SU-DHL-6 (cell line): ENCODE measurements around the gene SRSF9.

Experiments
- EZH2phosphoT487 ChIP-seq: fragments of 200-600 bp; sonication (generic), shearing (Covaris generic); conservative IDR thresholded peaks from 2 replicates; pipeline ENCODE4 v1.6.1; 2018; ENCODE audit warnings: mild to moderate bottlenecking, antibody characterized with exemption, low read length, moderate library complexity, mixed read lengths
- TF ChIP-seq, protein P1 (sequence below): fragments of 200-600 bp; sonication (generic); IDR thresholded peaks from one replicate; pipeline ENCODE4 v1.5.1; 2017; ENCODE audit warnings: antibody characterized with exemption, mild to moderate bottlenecking, low read length, moderate library complexity; ENCODE audit not compliant: insufficient read depth, poor library complexity, severe bottlenecking

- TF ChIP-seq, protein P1, sequence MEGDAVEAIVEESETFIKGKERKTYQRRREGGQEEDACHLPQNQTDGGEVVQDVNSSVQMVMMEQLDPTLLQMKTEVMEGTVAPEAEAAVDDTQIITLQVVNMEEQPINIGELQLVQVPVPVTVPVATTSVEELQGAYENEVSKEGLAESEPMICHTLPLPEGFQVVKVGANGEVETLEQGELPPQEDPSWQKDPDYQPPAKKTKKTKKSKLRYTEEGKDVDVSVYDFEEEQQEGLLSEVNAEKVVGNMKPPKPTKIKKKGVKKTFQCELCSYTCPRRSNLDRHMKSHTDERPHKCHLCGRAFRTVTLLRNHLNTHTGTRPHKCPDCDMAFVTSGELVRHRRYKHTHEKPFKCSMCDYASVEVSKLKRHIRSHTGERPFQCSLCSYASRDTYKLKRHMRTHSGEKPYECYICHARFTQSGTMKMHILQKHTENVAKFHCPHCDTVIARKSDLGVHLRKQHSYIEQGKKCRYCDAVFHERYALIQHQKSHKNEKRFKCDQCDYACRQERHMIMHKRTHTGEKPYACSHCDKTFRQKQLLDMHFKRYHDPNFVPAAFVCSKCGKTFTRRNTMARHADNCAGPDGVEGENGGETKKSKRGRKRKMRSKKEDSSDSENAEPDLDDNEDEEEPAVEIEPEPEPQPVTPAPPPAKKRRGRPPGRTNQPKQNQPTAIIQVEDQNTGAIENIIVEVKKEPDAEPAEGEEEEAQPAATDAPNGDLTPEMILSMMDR: no peak
- TF ChIP-seq EZH2phosphoT487: no peak
These were observed 30.9 kb downstream of the SRSF9 start for GRCh38 chr12:120438495-120439198.
